NCI-H2081 treated with DMSO at 0.1 percent for 48 hours (cell line): ENCODE results near the gene GUCY1A2.
"Not testable (repeated sequence)": the region's sequence is repeated elsewhere in the genome, so short reads cannot be mapped to it uniquely, and the experiment has no call there.

Source experiments
- DNase-seq: peaks from one replicate; lab custom pipeline; 2025; lab: John Stamatoyannopoulos, UW

Gene GUCY1A2

DNA sequence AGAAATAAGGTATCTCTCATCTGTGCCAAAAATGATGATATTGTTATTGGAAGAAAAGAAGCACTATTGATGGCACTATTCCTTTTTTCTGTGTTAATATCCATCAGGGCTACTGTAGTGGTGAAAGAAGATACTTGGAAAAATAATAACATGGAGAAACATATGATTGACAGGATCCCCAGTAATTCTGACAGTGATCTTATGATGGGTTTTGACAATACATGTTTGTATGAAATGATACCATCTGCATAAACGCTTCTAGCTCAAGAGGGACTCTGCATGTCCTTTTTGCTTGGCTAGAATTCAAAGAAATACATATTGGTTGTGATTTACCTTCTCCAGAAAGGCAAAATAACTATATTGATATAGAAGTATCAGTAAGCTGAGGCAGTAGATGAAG lies 178.1 kb downstream of the GUCY1A2 start:
- DNase-seq = no peak

DNA sequence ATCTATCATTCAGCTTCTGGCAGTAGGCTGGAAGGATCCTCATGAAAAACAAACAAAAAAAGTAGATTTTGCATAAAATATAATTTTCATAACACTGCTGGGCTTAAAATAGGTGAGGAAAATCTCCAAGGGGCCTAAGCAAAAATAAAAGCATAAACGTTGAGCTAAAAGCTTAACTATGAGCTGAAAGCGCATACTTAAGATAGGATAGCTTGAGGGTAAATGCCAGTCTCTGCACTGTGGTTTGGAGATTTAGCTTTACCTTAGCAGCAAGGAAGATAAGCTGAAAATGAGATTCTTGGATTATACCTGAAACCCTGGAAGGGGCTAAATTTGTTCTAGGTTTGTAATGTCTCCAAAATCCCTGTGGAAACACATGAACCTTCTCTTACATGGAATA lies 183.7 kb downstream of the GUCY1A2 start:
- no peak for DNase-seq

GRCh38 chr11:106828976-106829375 lies 189.3 kb downstream of the GUCY1A2 start:
- DNase-seq = no peak

DNA sequence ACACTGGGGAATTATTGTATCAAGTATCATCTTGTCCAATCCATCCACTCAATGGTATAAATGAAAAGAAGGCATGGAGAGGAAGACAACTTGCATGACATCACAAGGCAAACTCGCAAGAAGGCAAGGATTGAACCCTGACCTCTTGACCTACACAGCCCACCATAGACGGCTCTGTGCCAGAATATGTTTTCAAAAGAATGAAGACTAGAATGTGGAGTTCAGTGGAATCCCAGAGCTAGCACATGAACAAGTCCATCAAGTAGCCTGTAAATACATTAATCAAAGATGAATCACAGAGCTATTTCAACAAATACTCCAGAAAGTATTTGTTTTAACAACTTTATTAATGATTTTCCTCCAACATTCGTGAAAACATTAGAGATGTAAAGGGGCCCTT lies 189.7 kb downstream of the GUCY1A2 start:
- no peak for DNase-seq

- DNase-seq = no peak
These were observed 190.6 kb downstream of the GUCY1A2 start for GRCh38 chr11:106827687-106828086.

DNA sequence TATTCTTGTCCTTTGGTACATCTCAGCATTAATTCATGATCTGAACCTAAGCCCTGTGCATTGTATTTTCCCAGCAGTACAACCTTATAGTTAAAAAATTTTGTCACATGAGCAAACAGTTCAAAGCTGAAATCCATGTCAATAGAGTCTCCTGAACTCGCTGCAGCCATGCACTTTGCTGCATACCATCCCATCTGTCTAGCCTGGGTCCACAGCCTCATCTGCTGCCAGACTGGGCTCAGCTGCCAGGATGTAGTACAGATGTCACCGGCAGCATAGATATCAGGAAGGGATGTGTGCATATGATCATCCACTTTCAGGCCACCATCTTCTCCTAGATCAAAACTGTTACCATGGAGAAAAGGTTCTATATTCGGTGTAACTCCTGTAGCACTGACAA lies 191.7 kb downstream of the GUCY1A2 start:
- not testable (repeated sequence) for DNase-seq

DNA sequence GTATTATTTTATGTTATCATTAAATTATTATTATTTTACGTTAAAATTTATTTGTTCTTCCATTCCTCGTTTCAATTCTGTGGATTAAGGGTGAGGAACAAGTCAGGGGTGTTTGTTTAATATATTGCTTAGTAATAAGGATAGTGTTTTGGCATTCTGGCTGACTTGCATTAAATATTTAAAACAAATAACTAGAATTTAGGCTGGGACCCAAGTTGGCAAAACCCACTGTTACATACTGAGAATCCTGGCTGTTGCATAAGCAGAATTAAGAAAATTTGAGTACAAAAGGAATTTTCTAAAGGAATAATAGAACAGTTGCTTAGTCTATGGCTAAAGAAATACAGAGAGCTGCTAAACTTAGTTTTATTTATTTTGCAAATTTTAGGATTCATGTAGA lies 196.4 kb downstream of the GUCY1A2 start:
- DNase-seq = no peak

GRCh38 chr11:106821291-106821690 lies 197.0 kb downstream of the GUCY1A2 start:
- DNase-seq = no peak

GRCh38 chr11:106818443-106818842 lies 199.8 kb downstream of the GUCY1A2 start:
- no peak for DNase-seq

- DNase-seq = no peak
These were observed 203.1 kb downstream of the GUCY1A2 start for GRCh38 chr11:106815209-106815608.

- DNase-seq = no peak
These were observed 204.5 kb downstream of the GUCY1A2 start for GRCh38 chr11:106813806-106814205.

DNA sequence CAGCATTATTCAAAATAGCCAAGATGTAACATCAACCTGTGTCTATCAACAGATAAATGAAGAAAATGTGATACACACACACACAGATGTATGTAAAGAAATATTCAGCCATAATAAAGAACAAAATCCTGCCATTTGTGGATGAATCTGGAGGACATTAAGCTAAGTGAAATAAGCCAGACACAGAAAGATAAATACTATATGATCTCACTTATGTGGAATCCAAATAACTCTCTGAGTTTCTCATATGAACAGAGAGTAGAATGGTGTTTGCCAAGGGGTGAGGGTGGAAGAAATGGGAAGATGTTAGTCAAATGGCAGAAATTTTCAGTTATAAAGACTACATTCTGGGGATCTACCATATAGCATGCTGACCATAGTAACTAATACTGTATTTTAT lies 224.2 kb downstream of the GUCY1A2 start:
- no peak for DNase-seq

GRCh38 chr11:106789406-106789805 lies 228.9 kb downstream of the GUCY1A2 start:
- no peak for DNase-seq

DNA sequence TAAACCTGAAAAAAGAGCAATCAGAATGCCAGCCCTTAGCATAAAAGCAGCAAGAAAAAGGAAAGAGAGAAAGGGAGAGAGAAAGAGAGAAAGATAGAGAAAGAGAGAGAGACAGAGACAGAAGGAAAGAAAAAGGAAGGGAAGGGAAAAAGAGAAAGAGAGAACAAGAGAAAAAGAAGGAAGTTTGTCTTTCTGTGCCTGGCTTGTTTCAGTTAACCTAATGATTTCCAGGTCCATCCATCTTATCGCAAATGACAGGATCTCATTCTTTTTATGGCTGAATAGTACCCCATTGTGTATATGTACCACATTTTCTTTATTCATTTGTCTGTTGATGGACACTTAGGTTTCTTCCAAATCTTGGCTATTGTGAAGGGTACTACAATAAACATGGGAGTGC lies 230.8 kb downstream of the GUCY1A2 start:
- DNase-seq = no peak

- no peak for DNase-seq
These were observed 232.2 kb downstream of the GUCY1A2 start for GRCh38 chr11:106785913-106786650.

GRCh38 chr11:106777302-106777701 lies 241.0 kb downstream of the GUCY1A2 start:
- DNase-seq = not testable (repeated sequence)

GRCh38 chr11:106770489-106771085 lies 247.7 kb downstream of the GUCY1A2 start:
- DNase-seq = no peak

GRCh38 chr11:106765469-106766258 lies 252.6 kb downstream of the GUCY1A2 start:
- no peak for DNase-seq

DNA sequence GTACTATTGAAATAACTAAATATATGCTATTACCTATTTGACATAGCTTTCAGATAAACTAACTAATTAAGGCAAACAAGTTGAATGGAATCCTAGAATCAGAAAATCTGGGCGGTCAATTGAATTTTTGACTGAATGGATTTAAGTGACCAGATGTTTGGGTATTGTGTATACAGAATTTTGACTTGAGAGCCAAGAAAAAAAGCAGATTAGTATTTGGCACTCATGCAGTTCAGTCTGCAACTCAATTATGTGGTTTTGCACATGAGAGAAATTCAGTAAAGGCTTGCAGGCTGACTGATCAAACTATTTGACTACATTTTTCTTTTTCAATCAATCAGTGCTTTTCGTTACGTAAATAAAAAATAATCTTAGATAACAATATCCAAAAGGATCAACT lies 254.8 kb downstream of the GUCY1A2 start:
- DNase-seq = no peak

DNA sequence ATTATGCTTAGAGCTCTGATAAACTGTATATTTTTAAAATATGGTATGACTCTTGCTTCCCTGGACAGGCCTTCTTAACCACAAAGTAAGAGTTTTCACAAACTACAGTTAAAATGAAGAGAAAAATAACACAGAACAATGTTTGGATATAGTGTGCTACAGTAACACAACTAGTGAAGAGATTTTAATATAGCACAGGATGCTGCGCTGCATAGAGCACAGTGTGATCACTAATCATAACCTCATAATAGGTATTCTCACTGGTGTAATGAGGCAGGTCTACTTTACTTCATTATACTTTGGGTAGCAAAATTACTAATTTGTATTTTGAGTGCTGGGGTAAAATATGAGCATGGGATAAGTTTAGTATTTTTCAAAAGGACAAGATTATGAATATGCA lies 256.5 kb downstream of the GUCY1A2 start:
- DNase-seq = no peak

- no peak for DNase-seq
These were observed 257.0 kb downstream of the GUCY1A2 start for GRCh38 chr11:106761240-106761639.

DNA sequence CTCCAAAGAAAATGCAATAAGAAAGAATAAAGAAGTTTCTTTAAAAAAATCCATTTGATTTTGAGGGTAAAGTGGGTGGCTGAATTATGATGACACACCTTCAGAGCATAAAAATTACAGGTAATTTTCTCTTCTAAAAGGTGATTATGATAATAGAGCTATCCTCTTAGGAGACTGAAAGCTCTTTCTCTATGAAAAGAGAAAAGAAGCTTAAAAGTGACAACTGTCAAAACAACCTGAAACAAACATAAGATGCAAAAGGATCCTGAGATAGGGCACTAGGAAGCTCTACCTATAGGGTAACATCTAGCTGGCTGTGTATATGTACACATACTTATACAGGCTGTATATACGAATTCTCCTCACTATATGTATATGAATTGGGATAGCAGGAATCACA lies 270.2 kb downstream of the GUCY1A2 start:
- DNase-seq = no peak

DNA sequence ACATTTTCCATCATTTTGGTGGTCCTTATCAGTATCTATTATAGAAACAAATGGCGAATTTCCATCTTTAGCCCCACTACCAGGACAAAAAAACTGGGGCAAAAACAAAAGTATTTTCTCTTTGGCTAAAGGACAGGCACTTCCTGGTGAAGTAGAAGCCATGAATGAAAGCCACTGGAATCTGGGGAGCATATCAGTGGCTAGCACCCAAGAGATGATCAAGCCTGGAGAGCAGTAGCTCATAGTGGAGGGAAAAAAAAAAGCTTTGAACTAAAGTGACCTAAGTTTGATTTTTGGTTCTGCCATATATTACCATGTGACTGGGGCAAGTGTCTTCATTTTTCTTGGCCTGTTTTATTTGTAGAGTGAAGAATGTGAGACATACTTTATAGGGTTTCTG lies 272.3 kb downstream of the GUCY1A2 start:
- no peak for DNase-seq
